Common myeloid progenitor, CD34-positive (primary cell): ENCODE data around the gene EHD4.

Experiments
- CTCF ChIA-PET: fragments of 350-600 bp; sonication (Branson Sonifier 250); formaldehyde crosslinking; loops from one replicate; lab custom pipeline; 2021; ENCODE audit warnings: antibody characterized with exemption; lab: Charles Lee
- POLR2A ChIA-PET: fragments of 350-600 bp; sonication (Branson Sonifier 250); formaldehyde crosslinking; loops from one replicate; lab custom pipeline; 2021; ENCODE audit warnings: antibody characterized with exemption; lab: Charles Lee
- DNase-seq, 3 donors: peaks; one replicate each; pipeline versions ENCODE4 v3.0.0 to v3.0.0-alpha.2; 2013
- H3K27ac ChIP-seq, 2 experiments: 1 replicate in 1 of 2; 2 replicates in 1 of 2; pipeline ENCODE4 v1.7.0; 2013; ENCODE audit warnings: inconsistent platforms in 2 of 2, low read length in 2 of 2, mild to moderate bottlenecking in 2 of 2, low read depth in 1 of 2, moderate library complexity in 1 of 2; ENCODE audit not compliant: severe bottlenecking in 2 of 2, insufficient read depth in 1 of 2, poor library complexity in 1 of 2
- H3K27me3 ChIP-seq, 5 experiments: replicated peaks in 2 of 5; 1 replicate in 3 of 5; 2 replicates in 2 of 5; pipeline versions ENCODE4 v1.6.1 to v1.7.0; 2013; ENCODE audit warnings: low read length in 4 of 5, mild to moderate bottlenecking in 2 of 5, moderate library complexity in 2 of 5, inconsistent platforms in 1 of 5; ENCODE audit not compliant: insufficient read depth in 5 of 5, control insufficient read depth in 4 of 5
- H3K36me3 ChIP-seq, 4 experiments: 1 replicate in 2 of 4; 2 replicates in 2 of 4; pipeline versions ENCODE4 v1.6.1 to v1.7.0; 2013; ENCODE audit warnings: low read length in 3 of 4, control low read depth in 1 of 4, mild to moderate bottlenecking in 1 of 4; ENCODE audit not compliant: control insufficient read depth in 4 of 4, insufficient read depth in 4 of 4
- H3K4me1 ChIP-seq, 4 experiments: 1 replicate in 3 of 4; 2 replicates in 1 of 4; pipeline versions ENCODE4 v1.6.1 to v1.7.1; 2013; ENCODE audit warnings: low read length in 3 of 4, mild to moderate bottlenecking in 3 of 4, control low read depth in 1 of 4, inconsistent platforms in 1 of 4, moderate library complexity in 1 of 4; ENCODE audit not compliant: control insufficient read depth in 4 of 4, insufficient read depth in 4 of 4; ENCODE audit errors: control extremely low read depth in 1 of 4
- H3K4me3 ChIP-seq, 7 experiments: 1 replicate in 4 of 7; 2 replicates in 3 of 7; pipeline versions ENCODE4 v1.5.1 to v1.7.0; 2013; ENCODE audit warnings: mild to moderate bottlenecking in 7 of 7, low read length in 6 of 7, moderate library complexity in 6 of 7, inconsistent platforms in 2 of 7, low read depth in 2 of 7, control low read depth in 1 of 7; ENCODE audit not compliant: insufficient read depth in 4 of 7, control insufficient read depth in 1 of 7; ENCODE audit errors: extremely low read depth in 1 of 7
- H3K9me3 ChIP-seq, 5 experiments: 1 replicate in 4 of 5; 2 replicates in 1 of 5; pipeline versions ENCODE4 v1.6.1 to v1.7.1; 2013; ENCODE audit warnings: low read length in 4 of 5, mild to moderate bottlenecking in 2 of 5, inconsistent platforms in 1 of 5, low read depth in 1 of 5, moderate library complexity in 1 of 5; ENCODE audit not compliant: control insufficient read depth in 4 of 5, insufficient read depth in 2 of 5; ENCODE audit errors: control extremely low read depth in 1 of 5
- WGBS: methylation state at CpG from one replicate; pipeline ENCODE4 v1.1.5; 2013; ENCODE audit not compliant: insufficient coverage; 5-methylcytosine and 5-hydroxymethylcytosine counted together

The EHD4 gene

DNA sequence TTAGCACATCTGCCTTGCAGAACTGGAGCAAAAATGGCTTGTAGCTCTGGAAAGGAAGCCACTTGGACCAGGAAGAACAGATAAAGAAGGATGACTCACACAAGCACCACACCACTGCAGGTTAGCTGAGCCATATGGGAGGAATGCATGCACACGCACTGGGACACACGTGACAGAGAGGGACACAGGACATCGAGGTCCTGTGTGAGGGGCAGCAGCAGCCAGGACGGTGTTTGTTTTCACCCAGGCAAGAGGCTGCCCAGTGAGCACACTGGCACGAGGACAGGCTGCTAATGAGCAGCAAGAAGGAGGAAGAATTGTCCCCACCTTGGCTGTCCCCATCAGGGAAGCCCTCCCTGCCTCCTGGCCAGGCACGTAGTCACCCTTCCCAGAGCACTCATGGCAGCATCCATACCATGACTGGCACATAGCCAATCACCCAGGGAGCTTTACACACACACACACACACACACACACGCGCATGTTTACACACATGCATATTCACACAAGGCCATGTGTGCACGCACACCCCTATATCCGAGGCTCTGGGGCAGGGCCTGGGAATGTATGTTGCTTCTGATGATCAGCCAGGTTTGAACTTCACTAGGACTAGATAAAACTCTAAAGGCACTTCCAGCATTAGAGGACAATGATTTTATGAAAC, 54.5 kb downstream of the EHD4 start:
- DNase-seq: peak; percentile 34 to 71 (median 62)
- H3K9me3 ChIP-seq: no peaks in the 10 kb centered on the region
- POLR2A ChIA-PET: no interaction called here
- H3K4me1 ChIP-seq: peaks cover 11 to 39% (median 24%) of the 10 kb centered on the region in 4 experiments
- CTCF ChIA-PET: interaction anchor here (0.7 to 1.7 kb wide), 4 partner anchors 11 to 147 kb away, joined by 3 to 4 read pairs (median 4); no protein-coding TSS in a partner anchor
- no peak overlapping the region for H3K4me3 ChIP-seq
- H3K36me3 ChIP-seq: no peaks in the 10 kb centered on the region
- H3K27ac ChIP-seq: no peak overlapping the region
- 78% methylated on average over 6 of the region's 10 CpGs for WGBS
- H3K27me3 ChIP-seq: no peaks in the 10 kb centered on the region

DNA sequence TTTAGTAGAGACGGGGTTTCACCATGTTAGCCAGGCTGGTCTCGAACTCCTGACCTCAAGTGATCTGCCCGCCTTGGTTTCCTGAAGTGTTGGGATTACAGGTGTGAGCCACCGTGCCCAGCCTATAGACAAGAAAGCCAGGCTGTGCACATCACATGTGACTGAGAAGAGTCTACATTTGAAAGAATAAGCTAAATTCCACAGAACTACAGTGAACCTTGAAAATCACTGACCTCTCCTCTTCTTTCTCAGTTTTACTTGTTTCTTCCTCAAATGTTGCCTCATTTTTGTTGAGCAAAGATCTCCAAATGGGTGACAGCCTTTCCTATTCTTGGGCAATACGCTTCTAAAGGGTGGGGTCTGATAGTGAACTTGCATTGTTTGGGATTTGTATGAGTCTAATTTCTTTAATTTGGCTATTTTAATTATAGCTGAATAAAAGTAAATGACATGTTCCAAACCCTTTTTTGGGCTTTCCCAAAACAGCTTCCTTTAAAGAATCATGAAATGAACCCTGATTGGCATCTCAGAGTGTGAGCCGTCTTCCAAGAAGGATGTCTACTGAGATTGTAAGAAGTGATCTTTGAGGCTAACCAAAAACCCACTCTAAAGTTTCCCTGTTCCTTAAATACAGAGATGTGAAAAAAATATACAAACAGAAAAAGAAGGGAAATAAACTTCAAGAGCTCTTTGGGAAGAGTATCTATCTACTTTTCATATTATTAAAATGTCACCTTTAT, 56.9 kb downstream of the EHD4 start:
- no peak overlapping the region for H3K27ac ChIP-seq
- no peaks in the 10 kb centered on the region for H3K9me3 ChIP-seq
- peaks cover 0 to 2% (median under 1%) of the 10 kb centered on the region in 4 experiments for H3K36me3 ChIP-seq
- ChIA-PET CTCF (interaction anchor here (0.8 to 2.9 kb wide), 12 partner anchors 9 to 312 kb away, joined by 3 to 14 read pairs (median 4); no protein-coding TSS in a partner anchor), POLR2A (interaction anchor here (0.7 kb wide), 1 partner anchor 42 kb away, joined by 5 read pairs; no protein-coding TSS in a partner anchor)
- DNase-seq: no peak
- H3K4me3 ChIP-seq: no peak overlapping the region
- 100% methylated on average over 4 of the region's 6 CpGs for WGBS
- peaks cover 11 to 28% (median 24%) of the 10 kb centered on the region in 4 experiments for H3K4me1 ChIP-seq
- no peaks in the 10 kb centered on the region for H3K27me3 ChIP-seq

DNA sequence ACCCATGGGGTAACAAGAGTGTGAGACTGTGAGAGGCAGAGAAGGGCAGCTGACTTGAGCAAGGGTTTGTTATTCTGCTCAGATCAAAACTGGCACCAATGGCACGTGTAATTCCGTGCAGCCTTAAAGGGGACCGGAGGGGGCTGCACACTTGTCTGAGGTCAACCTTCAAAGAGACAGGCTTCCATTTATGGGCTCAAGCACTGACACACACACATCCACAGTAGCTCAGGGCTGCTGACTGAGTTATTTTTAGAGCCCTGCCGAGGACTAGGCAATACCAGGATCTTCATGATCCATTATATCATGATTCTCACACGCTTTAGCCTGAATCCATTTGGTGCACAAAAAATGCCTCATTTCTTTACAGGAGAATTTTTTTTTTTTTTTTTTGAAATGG, 57.9 kb downstream of the EHD4 start:
- Histone ChIP-seq H3K4me3 (no peak overlapping the region), H3K27ac (no peak overlapping the region), H3K4me1 (peaks cover 11 to 28% (median 24%) of the 10 kb centered on the region in 4 experiments), H3K36me3 (peaks cover 0 to 3% (median under 1%) of the 10 kb centered on the region in 4 experiments), H3K27me3 (no peaks in the 10 kb centered on the region), H3K9me3 (no peaks in the 10 kb centered on the region)
- POLR2A ChIA-PET: no interaction called here
- WGBS: 89% methylated on average over 3 of the region's 5 CpGs
- CTCF ChIA-PET: interaction anchor here (0.6 to 2.9 kb wide), 2 partner anchors 10 to 555 kb away, joined by 3 to 14 read pairs; no protein-coding TSS in a partner anchor
- DNase-seq: no peak

DNA sequence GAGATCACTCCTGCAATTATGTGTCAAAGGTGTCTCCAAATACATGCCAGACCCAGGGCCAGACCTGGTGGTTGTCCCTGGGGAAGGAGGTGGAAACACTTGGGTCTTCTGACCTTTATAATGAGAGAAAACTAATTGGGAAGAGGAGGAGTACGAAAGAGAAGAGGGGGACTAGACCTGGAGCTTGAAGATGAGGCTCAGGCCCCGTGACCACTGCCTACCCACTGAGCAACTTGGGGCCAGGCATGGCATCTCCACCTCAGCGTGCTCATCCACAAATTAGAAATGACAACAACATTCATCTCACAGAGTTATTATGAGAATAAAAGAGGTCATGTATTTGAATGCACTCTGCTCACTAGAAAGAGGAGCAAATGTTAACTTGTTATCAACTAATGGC, 59.1 kb downstream of the EHD4 start:
- no peak for DNase-seq
- Histone ChIP-seq H3K36me3 (peaks cover 0 to 8% (median 2%) of the 10 kb centered on the region in 4 experiments), H3K9me3 (no peaks in the 10 kb centered on the region), H3K4me3 (no peak overlapping the region), H3K27ac (no peak overlapping the region), H3K4me1 (peaks cover 11 to 28% (median 24%) of the 10 kb centered on the region in 4 experiments), H3K27me3 (no peaks in the 10 kb centered on the region)
- ChIA-PET CTCF (interaction anchor here (1.5 to 1.8 kb wide), 3 partner anchors 9 to 12 kb away, joined by 5 to 7 read pairs (median 5); no protein-coding TSS in a partner anchor), POLR2A (interaction anchor here (0.6 kb wide), 1 partner anchor 108 kb away, joined by 3 read pairs; no protein-coding TSS in a partner anchor)
- WGBS: no CpG with 5 or more reads among the region's 3 CpGs

DNA sequence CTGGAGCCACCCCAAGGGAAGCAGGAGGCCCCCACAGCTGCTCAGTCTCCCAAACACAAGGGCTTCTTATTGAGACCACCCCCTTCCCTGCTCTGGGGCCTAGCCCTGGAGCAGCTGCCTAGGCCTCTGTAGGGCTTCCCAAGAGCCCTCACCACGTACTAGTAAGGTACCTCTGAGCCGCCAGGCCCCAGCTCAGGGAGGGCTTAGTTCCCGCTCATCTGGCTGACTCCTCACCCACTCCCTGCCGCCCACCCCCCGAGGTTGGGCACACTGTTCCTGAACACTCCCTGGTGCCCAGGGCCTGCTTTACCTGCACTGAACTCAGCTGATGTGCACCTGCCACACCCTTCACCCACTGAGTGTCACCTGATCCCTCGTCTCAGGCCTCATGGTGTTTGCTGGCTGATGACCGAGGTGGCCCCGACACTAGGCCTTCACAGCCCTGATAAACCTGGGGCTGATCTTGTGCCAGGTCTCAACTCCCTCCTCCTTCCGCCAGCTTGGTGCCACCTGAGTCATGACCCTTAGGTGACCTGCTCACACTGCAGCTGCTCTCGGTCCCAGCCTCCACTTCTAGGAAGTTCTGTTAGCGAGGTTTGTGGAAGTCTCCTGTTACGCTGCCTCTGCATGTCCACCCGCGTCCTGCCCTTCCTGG, 60.5 kb downstream of the EHD4 start:
- 97% methylated on average over 14 of the region's 14 CpGs for WGBS
- Histone ChIP-seq H3K27ac (no peak overlapping the region), H3K4me1 (peaks cover 6 to 24% (median 19%) of the 10 kb centered on the region in 4 experiments), H3K27me3 (no peaks in the 10 kb centered on the region), H3K4me3 (no peak overlapping the region), H3K9me3 (peaks cover 0 to under 1% (median 0%) of the 10 kb centered on the region in 5 experiments), H3K36me3 (peaks cover 0 to 8% (median 2%) of the 10 kb centered on the region in 4 experiments)
- POLR2A ChIA-PET: no interaction called here
- CTCF ChIA-PET: interaction anchor here (0.8 to 1.8 kb wide), 2 partner anchors 11 to 58 kb away, joined by 3 to 5 read pairs; no protein-coding TSS in a partner anchor
- no peak for DNase-seq

DNA sequence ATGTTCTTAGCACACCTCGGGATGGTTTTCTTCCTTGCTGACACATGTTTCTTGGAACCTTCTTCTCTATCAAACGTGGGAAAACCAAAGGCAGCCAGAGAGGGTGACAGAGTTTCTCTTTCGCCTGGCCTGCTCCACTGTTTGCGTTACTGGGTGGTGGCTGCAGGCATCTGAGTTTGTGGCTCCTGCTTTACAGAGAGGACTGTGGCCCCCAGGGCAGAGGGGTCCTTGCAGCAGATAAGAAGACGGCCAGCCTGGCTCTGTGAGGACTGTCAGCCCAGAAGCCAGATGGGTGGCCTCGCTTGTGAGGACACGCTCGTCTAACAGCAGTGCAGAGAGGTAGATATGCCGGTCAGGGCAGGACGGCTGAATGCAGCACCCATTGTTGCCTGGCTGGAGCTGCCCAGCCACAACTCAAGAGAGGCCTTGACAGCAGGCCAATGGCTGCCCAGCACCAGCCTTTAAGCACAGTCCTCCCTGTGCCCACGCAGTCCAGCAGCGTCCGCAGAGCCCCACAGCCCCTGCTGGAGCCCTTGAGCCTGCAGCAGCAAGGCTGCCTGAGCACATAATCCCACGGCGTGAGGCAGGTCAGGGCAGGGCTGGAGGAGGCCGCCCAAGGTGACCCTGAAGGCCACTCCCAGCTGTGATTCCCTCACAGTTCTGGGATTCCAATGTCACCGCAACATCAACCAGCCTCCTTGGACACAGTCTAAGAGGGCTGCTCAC, 63.5 kb downstream of the EHD4 start:
- Histone ChIP-seq H3K9me3 (peaks cover 0 to 11% (median 0%) of the 10 kb centered on the region in 5 experiments), H3K27me3 (no peaks in the 10 kb centered on the region), H3K4me3 (no peak overlapping the region), H3K27ac (no peak overlapping the region), H3K4me1 (peaks cover 0 to 12% (median 10%) of the 10 kb centered on the region in 4 experiments), H3K36me3 (peaks cover 0 to 8% (median 2%) of the 10 kb centered on the region in 4 experiments)
- DNase-seq: no peak
- ChIA-PET POLR2A (no interaction called here), CTCF (interaction anchor here (1.1 to 1.6 kb wide), 4 partner anchors 18 to 112 kb away, joined by 3 to 5 read pairs (median 4); no protein-coding TSS in a partner anchor)
- 96% methylated on average over 17 of the region's 17 CpGs for WGBS
